Measurements from ENCODE around the gene HSPBAP1. TPM values are rescaled to one million over a fixed set of nuclear protein-coding genes. Genes with fewer than 3 reads are reported as not detected.

HSPBAP1 gene
- total RNA-seq, 4 donors from 2014 or later, result 9.6 to 19.0 (median 11.0) TPM

GRCh38 chr3:122705379-122705778, 88.3 kb downstream of the HSPBAP1 start:
- H3K4me3 ChIP-seq (ENCODE audit: low read depth, poor library complexity, severe bottlenecking), result no peak overlapping the region
- 100% methylated on average over 1 of the region's 1 CpG for WGBS, 2 donors
- TF ChIP-seq CTCF (IDR thresholded peaks at IDR 0.05), result no peak
- no peak for TF ChIP-seq POLR2A (IDR thresholded peaks at IDR 0.05)
- intact Hi-C loops (cut with DNase I; ENCODE audit: low total_unique reads), result no loop called here
- no peak for DNase-seq (ENCODE audit: low spot score in 2 of 2)

GRCh38 chr3:122700193-122700592, 93.4 kb downstream of the HSPBAP1 start:
- WGBS, 2 donors, result 83 to 88% methylated on average over 2 of the region's 2 CpGs
- intact Hi-C loops (cut with DNase I; ENCODE audit: low total_unique reads), result no loop called here
- TF ChIP-seq CTCF (IDR thresholded peaks at IDR 0.05) (no peak), POLR2A (IDR thresholded peaks at IDR 0.05) (no peak)

GRCh38 chr3:122697952-122698620, 95.5 kb downstream of the HSPBAP1 start:
- intact Hi-C loops (cut with DNase I; ENCODE audit: low total_unique reads), result no loop called here
- H3K4me3 ChIP-seq (ENCODE audit: low read depth, poor library complexity, severe bottlenecking), result no peak overlapping the region
- DNase-seq (ENCODE audit: low spot score in 2 of 2), result no peak
- TF ChIP-seq POLR2A (IDR thresholded peaks at IDR 0.05) (no peak), CTCF (IDR thresholded peaks at IDR 0.05) (no peak)
- WGBS, 2 donors, result 45% methylated on average over 2 of the region's 2 CpGs

More at GRCh38 chr3:122700193-122700592, 93.4 kb downstream of the HSPBAP1 start:
- H3K4me3 ChIP-seq (ENCODE audit: low read depth, poor library complexity, severe bottlenecking), result no peak overlapping the region
- no peak for DNase-seq (ENCODE audit: low spot score in 2 of 2)

GRCh38 chr3:122695927-122696561, 97.6 kb downstream of the HSPBAP1 start:
- H3K4me3 ChIP-seq (ENCODE audit: low read depth, poor library complexity, severe bottlenecking), result no peak overlapping the region
- DNase-seq (ENCODE audit: low spot score in 2 of 2), result no peak
- TF ChIP-seq CTCF (IDR thresholded peaks at IDR 0.05), result no peak
- intact Hi-C loops (cut with DNase I; ENCODE audit: low total_unique reads), result no loop called here

- 83 to 85% methylated on average over 7 of the region's 7 CpGs for WGBS, 2 donors
- intact Hi-C loops (cut with DNase I; ENCODE audit: low total_unique reads), result no loop called here
- TF ChIP-seq CTCF (IDR thresholded peaks at IDR 0.05), result no peak
- TF ChIP-seq POLR2A (IDR thresholded peaks at IDR 0.05), result no peak
- H3K4me3 ChIP-seq (ENCODE audit: low read depth, poor library complexity, severe bottlenecking), result no peak overlapping the region
- no peak for DNase-seq (ENCODE audit: low spot score in 2 of 2)
These were observed 98.7 kb downstream of the HSPBAP1 start for GRCh38 chr3:122694966-122695365.
